OCI-LY3 (cell line): Measurements from ENCODE around the gene CACNA1A.

Experiments used
- H2AFZ ChIP-seq: fragments of 200-600, 300-600 bp; shearing (Covaris generic); 2 replicates; pipeline ENCODE4 v1.6.0; 2014; ENCODE audit warnings: antibody characterized with exemption, low read depth, low read length
- H3K27ac ChIP-seq: fragments of 200-600, 300-600 bp; sonication (generic); 2 replicates; pipeline ENCODE4 v1.5.1; 2014; ENCODE audit warnings: mild to moderate bottlenecking, low read length, moderate library complexity, mixed read lengths
- H3K27me3 ChIP-seq: fragments of 200-600, 300-600 bp; sonication (generic); 2 replicates; pipeline ENCODE4 v1.6.1; 2014; ENCODE audit warnings: low read depth, low read length, mixed read lengths
- H3K36me3 ChIP-seq: fragments of 200-600, 300-600 bp; sonication (generic); replicated peaks from 2 replicates; pipeline ENCODE3; 2014; ENCODE audit warnings: low read depth, low read length, mixed read lengths
- H3K4me1 ChIP-seq: fragments of 300-600, 200-600 bp; sonication (generic); 2 replicates; pipeline ENCODE4 v1.6.1; 2014; ENCODE audit warnings: low read length, mixed read lengths
- H3K4me2 ChIP-seq: fragments of 200-600, 300-600 bp; sonication (generic); 2 replicates; pipeline ENCODE4 v1.6.1; 2014; ENCODE audit warnings: low read length, mixed read lengths
- H3K4me3 ChIP-seq: fragments of 300-600, 200-600 bp; sonication (generic); 2 replicates; pipeline ENCODE4 v1.5.1; 2014; ENCODE audit warnings: antibody characterized with exemption, mild to moderate bottlenecking, low read length, moderate library complexity
- H3K79me2 ChIP-seq: fragments of 300-600, 200-600 bp; shearing (Covaris generic); 2 replicates; pipeline ENCODE4 v1.6.1; 2014; ENCODE audit warnings: mild to moderate bottlenecking, low read length, mixed read lengths
- H3K9ac ChIP-seq: fragments of 300-600, 200-600 bp; shearing (Covaris generic); 2 replicates; pipeline ENCODE4 v1.6.0; 2014; ENCODE audit warnings: mild to moderate bottlenecking, low read length, moderate library complexity
- H3K9me3 ChIP-seq: fragments of 200-600, 300-600 bp; shearing (Covaris generic); 2 replicates; pipeline ENCODE4 v1.6.1; 2014; ENCODE audit warnings: low read length, mixed read lengths; ENCODE audit not compliant: insufficient read depth
- H4K20me1 ChIP-seq: fragments of 200-600, 300-600 bp; sonication (generic); 2 replicates; pipeline ENCODE4 v1.6.1; 2016; ENCODE audit warnings: low read length, mixed read lengths; ENCODE audit not compliant: insufficient read depth
- CTCF ChIP-seq: fragments of 200-600, 300-600 bp; sonication (generic); IDR thresholded peaks from 2 replicates; pipeline ENCODE4 v1.5.1; 2014; ENCODE audit warnings: antibody characterized with exemption, low read length, low read depth
- EZH2phosphoT487 ChIP-seq: fragments of 200-600 bp; shearing (Covaris generic); IDR thresholded peaks from 2 replicates; pipeline ENCODE4 v1.6.1; 2018; ENCODE audit warnings: antibody characterized with exemption, mixed run types, low read depth

The CACNA1A gene

GRCh38 chr19:13241231-13242104 lies 264.8 kb downstream of the CACNA1A start:
- TF ChIP-seq EZH2phosphoT487 (no peak), CTCF (peak; percentile 83)
- H3K36me3 ChIP-seq = no peaks in the 10 kb centered on the region
- no peaks in the 10 kb centered on the region for H3K9me3 ChIP-seq
- H2AFZ ChIP-seq = peak overlapping the region; percentile 71
- H3K4me1 ChIP-seq = peaks cover 31% of the 10 kb centered on the region
- H4K20me1 ChIP-seq = no peaks in the 10 kb centered on the region
- H3K4me2 ChIP-seq = peak overlapping the region; percentile 99
- peaks cover 21% of the 10 kb centered on the region for H3K27me3 ChIP-seq
- peak overlapping the region; percentile 70 for H3K27ac ChIP-seq
- peak overlapping the region; percentile 72 for H3K4me3 ChIP-seq
- H3K79me2 ChIP-seq = no peaks in the 10 kb centered on the region
- peak overlapping the region; percentile 60 for H3K9ac ChIP-seq

- peak overlapping the region; percentile 70 for H3K27ac ChIP-seq
- H3K4me3 ChIP-seq = peak overlapping the region; percentile 72
- H3K4me2 ChIP-seq = peak overlapping the region; percentile 99
- no peaks in the 10 kb centered on the region for H3K79me2 ChIP-seq
- peak overlapping the region; percentile 71 for H2AFZ ChIP-seq
- peak overlapping the region; percentile 60 for H3K9ac ChIP-seq
- TF ChIP-seq CTCF (peak; percentile 39; the same call in 1 of the 2 replicates), EZH2phosphoT487 (no peak)
- peaks cover 31% of the 10 kb centered on the region for H3K4me1 ChIP-seq
- H3K27me3 ChIP-seq = peaks cover 21% of the 10 kb centered on the region
- H4K20me1 ChIP-seq = no peaks in the 10 kb centered on the region
- H3K9me3 ChIP-seq = 0 out of 2 replicates have a peak, but pooled peaks cover 4% of the 10 kb centered on the region
- no peaks in the 10 kb centered on the region for H3K36me3 ChIP-seq
These were observed 265.8 kb downstream of the CACNA1A start for GRCh38 chr19:13240312-13241022.

GRCh38 chr19:13238891-13239534 lies 267.3 kb downstream of the CACNA1A start:
- no peaks in the 10 kb centered on the region for H3K79me2 ChIP-seq
- H4K20me1 ChIP-seq = no peaks in the 10 kb centered on the region
- TF ChIP-seq CTCF (no peak), EZH2phosphoT487 (no peak)
- no peak overlapping the region for H3K27ac ChIP-seq
- H2AFZ ChIP-seq = no peak overlapping the region
- 0 out of 2 replicates have a peak, but pooled peaks cover 6% of the 10 kb centered on the region for H3K9me3 ChIP-seq
- no peak overlapping the region for H3K4me3 ChIP-seq
- peaks cover 31% of the 10 kb centered on the region for H3K4me1 ChIP-seq
- no peak overlapping the region for H3K9ac ChIP-seq
- no peak overlapping the region for H3K4me2 ChIP-seq
- peaks cover 16% of the 10 kb centered on the region for H3K27me3 ChIP-seq
- no peaks in the 10 kb centered on the region for H3K36me3 ChIP-seq
